ENCODE data around the gene TBX4. TPM values are rescaled to one million over a fixed set of nuclear protein-coding genes. Genes with fewer than 3 reads are reported as not detected.

TBX4 gene
- total and polyA plus RNA-seq, 2 of the 13 experiments (the other 11 are each of a cell fraction or from before 2014, with no cell fraction given), result 0.11 to 1.1 TPM

- TF ChIP-seq KDM5B (CRISPR knock-in tag; IDR thresholded peaks at IDR 0.05; ENCODE audit: borderline replicate concordance), result 0 out of 2 replicates have a peak, but pooled peaks have one; percentile 3
- no peak for TF ChIP-seq MXD3 (CRISPR knock-in tag; IDR thresholded peaks at IDR 0.05)
- TF ChIP-seq TIGD3 (CRISPR knock-in tag; IDR thresholded peaks at IDR 0.05; ENCODE audit: borderline replicate concordance), result no peak
- TF ChIP-seq FOXP1 (IDR thresholded peaks at IDR 0.05), result no peak
- TF ChIP-seq FOXP1 (CRISPR knock-in tag; IDR thresholded peaks at IDR 0.05), result peak; percentile 28; the same call in 1 of the 2 replicates
- no peak for TF ChIP-seq SRY (CRISPR knock-in tag; IDR thresholded peaks at IDR 0.05)
- peak; percentile 6; the same call in 1 of the 2 replicates for TF ChIP-seq ARID5B (CRISPR knock-in tag; IDR thresholded peaks at IDR 0.05)
- TF ChIP-seq PRDM10 (CRISPR knock-in tag; IDR thresholded peaks at IDR 0.05; ENCODE audit: low read depth), result peak; percentile 83; the same call in 1 of the 2 replicates
- TF ChIP-seq CTCF (CRISPR knock-in tag; IDR thresholded peaks at IDR 0.05), result peak; percentile 37; the same call in 1 of the 2 replicates
- no peak for TF ChIP-seq PITX1 (CRISPR knock-in tag; IDR thresholded peaks at IDR 0.05)
- TF ChIP-seq ZNF143 (CRISPR knock-in tag; IDR thresholded peaks at IDR 0.05), result peak; percentile 53; the same call in 1 of the 2 replicates
- TF ChIP-seq RAD51 (IDR thresholded peaks at IDR 0.05; ENCODE audit: borderline replicate concordance), result no peak
- peak; percentile 8; the same call in 1 of the 2 replicates for TF ChIP-seq PAXIP1 (CRISPR knock-in tag; conservative IDR thresholded peaks at IDR 0.05)
- TF ChIP-seq RBM22 (optimal IDR thresholded peaks at IDR 0.05; ENCODE audit: low read length), result no peak
- no peak for TF ChIP-seq ZZZ3 (CRISPR knock-in tag; IDR thresholded peaks at IDR 0.05; ENCODE audit: borderline replicate concordance)
Measured at GRCh38 chr17:61461586-61461966, 9.4 kb downstream of the TBX4 start (continued).

Measured in HepG2 (cell line).